NCI-H2196 (cell line): Measurements from ENCODE around the gene GNAO1.

Source experiments
- DNase-seq: peaks from one replicate; lab custom pipeline; 2025; ENCODE audit not compliant: unreplicated experiment; lab: John Stamatoyannopoulos, UW

The GNAO1 gene

DNA sequence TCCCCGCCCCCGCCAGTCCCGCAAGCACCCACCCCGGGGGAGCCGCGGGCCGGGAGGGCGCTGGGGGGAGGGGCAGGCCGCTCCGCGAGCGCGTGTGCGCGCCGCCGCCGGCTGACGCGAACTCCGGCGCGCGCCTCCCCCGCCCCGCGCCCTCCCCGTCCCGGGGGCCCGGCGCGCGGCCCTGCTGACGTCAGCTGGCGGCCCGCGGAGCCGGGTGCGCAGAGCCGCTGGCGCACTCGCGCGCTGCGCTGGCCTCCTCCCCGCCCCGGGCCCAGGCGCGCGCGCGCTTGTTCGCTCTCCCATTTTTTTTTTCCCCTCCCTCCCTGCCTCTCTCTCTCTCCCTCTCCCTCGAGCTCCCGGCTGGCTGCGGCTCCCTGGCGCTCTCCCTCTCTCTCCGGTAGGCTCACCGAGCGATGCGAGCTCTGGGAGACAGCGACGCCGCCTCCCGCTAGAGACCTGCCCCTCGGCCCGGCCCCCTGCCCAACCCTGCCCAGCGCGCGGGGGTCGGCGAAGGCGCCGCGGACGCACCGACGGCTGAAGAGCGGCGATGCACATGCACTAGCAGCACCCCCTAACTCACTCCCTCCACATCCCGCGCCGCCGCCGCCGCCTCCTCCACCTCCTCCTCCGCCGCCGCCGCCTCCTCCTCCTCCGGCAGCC, at the start of gene GNAO1:
Gene GNAO1, plus strand, starts transcription at position 334 of the 660 bp plus-strand sequence. CDS start 747 bp downstream, outside the sequence.
- peak; percentile 76 for DNase-seq

DNA sequence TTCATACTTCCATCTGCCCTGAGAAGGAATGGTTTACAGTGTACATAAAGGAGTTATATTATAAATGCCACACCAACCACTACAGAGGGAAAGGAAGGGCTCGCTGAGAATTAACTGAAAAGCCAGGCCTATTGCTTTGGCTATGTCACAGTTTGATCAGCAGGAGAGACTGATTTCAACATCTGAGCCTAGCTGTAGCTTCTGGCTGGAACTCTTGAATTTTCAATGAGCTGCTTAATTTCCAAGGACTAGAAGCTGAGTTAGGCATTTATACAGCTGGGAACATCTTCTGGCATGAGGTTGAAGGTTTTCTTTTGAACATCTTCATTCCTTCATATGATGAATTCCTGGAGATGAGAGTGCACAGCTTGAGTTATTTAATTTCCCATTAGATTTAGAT, 47.6 kb upstream of the GNAO1 start:
- DNase-seq = no peak

DNA sequence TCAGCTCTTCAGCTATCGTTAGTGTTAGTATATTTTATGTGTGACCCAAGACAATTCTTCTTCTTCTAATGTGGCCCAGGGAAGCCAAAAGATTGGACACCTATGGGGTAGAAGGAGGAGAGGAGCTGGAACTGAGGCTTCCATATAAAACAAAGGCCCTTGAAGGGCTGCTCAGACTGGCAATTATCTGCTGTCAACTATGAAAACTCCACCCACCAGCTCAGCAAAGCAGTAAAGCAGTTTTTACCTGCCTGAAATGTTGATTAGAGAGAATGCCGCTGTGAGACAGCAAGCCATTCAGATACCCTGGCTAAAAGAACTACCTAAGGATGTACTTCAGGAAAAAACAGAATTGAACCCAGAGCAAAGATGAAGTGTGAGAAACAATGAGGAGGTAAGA, 45.9 kb upstream of the GNAO1 start:
- DNase-seq = no peak

DNA sequence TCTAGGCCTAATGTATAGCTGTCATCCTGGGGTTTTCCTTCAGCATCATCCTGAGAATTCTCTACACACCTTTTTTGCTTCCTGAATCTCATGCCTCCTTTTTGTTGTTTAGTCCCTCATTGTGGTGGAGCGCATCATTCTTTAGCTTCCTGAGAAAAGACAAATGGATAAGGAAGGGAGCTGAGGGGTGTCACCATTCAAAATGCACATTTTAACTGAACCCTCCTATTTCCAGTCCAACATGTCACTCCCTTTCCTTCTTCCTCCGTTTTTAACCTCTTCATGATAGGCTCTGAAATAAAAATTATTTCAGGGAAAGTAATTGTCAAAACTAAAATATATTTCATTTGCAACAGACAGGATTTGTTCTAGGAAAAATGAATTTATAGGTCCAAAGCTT, 39.7 kb upstream of the GNAO1 start:
- no peak for DNase-seq

DNA sequence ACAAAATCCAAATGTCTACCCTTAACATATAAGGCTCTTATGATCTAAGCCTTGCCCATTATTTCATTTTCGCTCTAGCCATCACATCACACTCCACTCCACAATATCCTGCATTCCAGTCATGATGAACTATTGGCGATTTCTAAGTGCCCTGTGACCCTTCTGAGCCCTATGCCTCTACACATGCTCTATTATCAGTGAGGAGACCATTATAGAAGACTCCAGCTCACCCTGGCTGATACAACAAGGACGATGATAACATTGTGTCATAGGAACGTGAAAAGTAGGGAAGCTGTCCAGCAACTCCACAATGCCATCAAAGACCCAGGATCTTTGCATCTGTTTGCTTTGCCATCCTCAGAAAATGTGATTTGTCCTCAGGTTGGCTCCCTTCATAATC, 29.6 kb upstream of the GNAO1 start:
- no peak for DNase-seq

DNA sequence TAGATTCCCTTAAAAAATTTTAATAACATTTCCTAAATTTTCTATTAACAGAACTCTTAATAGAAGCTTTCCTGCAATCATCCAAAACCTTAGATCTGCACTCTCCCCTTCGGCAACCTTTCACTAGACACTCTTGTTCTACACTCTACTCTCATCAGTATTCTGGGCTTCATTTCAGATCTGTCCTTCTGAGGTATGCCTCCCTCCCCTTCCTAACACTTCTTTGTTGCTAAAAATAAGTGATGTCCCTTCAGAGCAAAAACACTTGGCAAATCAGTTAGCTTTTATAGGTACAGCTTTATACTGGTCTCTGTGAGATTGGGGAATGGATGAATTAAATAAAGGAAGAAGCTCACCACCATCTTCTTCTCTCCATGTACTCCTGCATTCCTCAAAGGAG, 28.2 kb upstream of the GNAO1 start:
- DNase-seq = no peak

DNA sequence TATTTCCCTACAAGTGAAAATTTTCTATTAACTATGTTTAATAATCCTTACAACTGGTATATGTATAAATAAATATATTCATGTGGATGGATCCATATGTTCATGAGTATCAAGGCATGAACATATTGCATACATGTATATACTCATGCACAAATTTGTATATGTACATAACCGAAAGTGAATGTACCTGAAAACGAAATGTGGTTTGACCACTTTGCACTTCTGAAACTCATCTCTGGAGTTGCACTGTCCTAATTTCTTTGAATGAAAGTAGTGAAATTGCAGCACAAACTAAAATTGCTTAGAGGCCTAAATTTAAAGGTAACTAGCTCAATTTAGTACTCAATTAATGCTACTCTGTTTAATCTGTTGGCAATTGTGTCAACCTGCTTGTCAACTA, 27.4 kb upstream of the GNAO1 start:
- DNase-seq = no peak

DNA sequence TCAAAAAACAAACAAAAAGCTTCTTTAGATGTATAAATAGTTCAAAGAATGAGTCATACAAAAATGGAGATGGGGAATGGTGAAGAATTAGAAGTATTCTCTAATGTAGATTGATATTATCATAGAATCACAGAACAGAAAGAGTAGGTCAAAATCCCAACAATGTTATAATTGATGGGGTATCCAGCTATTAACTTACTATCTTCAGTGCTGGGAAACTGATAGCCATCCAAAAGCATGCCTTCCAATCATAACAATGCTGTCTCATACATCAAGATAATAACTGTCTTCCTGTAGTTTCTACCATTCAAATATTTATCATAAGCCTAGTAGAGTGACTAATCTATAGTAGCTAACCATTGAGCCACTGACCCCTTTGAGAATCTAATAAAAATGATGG, 26.7 kb upstream of the GNAO1 start:
- no peak for DNase-seq

DNA sequence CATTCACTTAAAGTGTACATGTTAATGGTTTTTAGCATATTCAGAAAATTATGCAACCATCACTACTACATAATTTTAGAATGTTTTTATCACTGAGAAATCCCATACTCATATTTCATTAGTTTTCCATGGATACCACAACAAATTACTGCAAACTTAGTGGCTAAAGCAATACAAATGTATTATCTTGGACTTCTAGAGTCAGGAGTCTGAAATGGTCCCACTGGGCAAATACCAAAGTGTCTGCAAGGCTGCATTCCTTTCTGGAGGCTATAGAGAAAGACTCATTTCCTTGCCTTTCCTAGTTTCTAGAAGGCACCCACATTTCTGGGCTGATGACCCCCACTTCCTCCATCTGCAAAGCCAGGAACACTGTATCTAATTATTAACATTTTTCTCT, 16.9 kb upstream of the GNAO1 start:
- DNase-seq = no peak

DNA sequence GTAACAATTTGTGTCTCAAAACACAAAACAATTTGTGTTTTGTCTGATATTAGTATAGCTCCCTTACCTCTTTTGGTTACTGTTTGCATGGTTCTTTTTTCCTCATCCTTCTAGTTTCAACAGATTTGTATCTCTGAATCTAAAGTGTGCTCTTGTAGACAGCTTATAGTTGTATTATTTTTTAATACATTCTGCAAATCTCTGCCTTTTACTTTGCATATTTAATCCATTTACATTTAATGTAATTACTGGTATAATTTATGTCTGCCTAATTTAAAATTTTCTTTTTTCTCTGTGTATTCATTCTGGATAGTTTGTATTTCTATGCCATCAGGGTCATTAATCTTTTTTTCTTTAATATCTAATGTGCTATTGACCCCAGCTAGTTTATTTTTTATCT, 9.9 kb upstream of the GNAO1 start:
- DNase-seq = no peak

DNA sequence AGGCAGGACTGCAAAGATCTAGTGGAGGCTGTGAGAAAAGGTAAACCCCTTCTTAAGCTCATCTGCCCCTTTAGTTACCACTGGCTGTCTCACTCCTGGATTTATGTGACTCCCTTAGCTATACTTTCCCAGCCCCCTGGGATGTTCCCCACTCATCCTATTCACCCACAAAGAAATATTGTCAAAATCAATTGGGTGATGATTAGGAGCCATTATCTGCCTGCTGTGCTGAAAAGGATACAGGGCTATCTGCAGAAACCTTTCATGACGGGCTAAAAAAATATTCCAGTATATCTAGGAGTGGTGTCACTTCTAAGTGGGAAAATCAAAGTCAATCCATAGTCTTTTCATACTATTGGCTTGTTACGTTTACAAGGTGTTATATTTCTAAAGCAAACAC, 8.0 kb upstream of the GNAO1 start:
- DNase-seq = no peak

DNA sequence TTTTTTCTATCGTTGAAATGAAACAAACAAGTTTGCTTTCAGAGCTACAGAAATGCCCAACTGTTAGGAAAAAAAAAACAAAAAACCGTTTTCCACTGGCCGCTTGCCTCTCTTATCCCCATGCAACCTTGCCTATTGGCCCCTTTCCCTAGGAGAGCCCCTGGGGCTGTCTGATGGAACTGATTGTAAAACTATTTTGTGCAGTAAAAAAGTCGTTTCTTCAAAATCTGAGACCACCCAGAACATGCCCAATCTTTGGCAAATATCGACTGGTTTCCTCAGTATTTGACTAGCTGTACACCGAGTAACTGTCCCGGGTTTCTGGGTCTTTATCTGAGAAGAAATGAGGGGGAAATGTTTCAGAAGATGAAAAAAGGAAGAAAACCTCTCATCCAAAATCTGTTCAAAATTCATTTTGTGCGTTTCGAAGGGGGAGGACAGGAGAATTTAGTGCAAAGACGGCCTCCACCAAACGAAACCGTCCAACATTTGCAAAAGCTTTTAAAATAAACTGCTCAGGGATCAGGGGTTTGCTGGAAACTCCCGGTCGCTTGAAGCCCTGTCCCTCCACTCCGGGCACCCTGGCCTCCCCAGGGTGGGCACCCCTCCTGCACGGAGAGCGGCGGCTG, 1.1 kb upstream of the GNAO1 start:
- no peak for DNase-seq

DNA sequence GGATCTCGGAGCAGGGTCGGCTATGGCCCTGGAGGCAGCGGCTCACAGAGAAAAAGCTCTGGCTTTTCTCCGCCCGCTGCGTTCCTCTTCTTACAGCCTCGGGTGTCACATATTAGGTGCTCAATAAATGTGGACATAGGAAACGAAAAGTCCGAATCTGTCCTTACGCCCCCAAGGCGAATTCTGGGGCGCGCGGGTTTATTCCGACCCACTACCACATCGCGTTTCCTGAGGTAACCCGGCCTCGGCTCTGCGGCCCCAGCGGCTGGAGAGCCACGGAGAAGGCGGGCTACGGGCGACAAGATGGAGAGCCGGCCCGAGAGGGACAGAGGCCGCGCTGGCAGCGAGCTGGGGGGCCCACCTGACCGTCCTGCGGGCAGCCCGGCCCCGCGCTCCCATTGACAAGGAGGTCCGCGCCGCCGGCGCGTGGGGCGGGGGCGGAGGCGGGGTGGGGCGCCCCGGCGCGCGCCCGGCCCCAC, 573 bp upstream of the GNAO1 start:
- no peak for DNase-seq

DNA sequence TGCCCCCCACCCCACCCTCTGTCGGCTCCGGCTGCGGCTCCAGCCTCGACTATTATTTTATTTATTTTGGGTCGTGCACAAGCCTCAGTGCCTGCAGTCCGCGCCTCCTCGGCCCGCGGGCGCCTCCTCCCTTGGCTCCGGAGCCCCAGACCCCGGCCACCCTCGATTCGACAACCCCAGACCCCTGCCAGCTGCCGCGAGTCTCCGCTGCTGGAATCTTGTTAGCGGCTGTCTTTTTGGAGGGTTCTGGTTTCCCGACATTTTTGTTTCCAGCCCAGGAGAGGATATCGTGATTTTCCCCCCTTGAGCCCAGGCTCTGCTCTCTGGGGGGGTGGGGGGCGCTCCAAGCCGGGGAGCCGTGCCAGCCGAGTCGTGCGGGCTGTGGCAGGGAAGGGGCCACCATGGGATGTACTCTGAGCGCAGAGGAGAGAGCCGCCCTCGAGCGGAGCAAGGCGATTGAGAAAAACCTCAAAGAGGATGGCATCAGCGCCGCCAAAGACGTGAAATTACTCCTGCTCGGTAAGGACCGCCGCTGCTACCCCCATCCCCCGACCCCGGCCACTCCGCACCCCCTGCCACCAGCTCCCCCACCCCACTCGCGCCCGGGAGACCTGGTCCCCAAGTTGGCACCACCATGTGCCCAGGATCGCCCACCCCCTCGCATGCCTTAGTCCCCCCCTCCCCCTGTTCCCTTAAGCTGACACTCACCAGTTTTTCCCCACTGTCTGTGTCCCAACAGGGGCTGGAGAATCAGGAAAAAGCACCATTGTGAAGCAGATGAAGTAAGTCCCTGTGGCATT, 746 bp downstream of the GNAO1 start:
- DNase-seq = no peak

DNA sequence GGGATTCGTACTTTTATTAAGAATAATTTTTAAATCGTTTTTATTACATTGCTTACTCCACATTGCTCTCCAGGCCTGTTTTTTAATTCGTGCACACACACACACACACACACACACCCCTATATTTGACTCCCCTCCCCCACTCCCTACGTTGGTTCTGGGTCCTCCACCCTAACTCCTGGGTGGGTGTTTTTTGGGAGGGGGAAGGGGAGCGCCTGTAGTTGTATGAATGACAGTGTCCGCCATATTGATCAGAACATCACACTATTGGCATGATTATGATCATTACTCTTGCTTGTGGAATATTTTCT, 1.3 kb downstream of the GNAO1 start:
- no peak for DNase-seq

DNA sequence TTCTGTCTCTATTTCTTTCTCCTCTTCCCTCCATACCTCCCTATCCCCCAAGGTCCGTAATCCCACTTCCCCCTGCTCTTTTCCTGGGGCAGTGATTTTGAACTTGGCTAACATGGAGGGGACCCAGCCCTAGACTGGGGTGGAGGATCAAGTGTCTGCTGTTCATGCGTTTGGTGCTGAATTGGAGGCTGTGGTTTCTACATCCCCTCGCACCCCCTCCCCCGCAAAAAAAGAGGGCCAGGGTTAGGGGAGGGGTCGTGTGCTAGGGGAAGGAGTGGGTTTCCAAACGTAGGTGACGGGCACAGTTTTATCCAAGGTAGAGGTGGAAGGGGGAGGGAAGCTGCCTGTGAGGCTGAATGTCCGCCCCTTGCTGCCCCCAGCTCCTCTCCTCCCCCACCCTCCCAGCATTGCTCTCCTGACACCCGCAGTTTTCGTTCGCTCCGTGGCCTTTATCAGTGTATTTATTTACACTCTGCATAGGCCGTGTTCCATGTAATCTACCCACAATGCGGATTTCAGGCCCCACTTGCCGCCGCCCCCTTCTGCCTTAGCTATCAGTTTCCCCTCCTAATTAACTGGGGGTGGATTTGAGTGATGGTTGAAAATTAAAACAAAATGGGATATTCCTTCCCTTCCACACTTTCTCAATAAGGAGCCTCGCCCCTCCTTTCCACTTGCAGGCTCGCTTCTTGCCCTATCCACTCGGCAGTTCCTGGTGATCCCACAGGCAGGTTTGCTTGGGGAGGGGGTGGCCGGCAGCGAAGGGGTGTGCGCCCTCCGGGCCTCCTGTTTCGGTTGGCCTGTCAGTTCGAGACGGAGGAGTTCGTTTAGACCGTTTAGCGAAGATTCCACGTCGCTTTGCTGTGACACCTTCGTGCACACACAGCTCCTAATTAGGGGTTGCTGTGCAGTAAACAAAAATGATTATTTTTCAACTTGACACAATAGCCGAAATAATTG, 2.0 kb downstream of the GNAO1 start:
- no peak for DNase-seq

DNA sequence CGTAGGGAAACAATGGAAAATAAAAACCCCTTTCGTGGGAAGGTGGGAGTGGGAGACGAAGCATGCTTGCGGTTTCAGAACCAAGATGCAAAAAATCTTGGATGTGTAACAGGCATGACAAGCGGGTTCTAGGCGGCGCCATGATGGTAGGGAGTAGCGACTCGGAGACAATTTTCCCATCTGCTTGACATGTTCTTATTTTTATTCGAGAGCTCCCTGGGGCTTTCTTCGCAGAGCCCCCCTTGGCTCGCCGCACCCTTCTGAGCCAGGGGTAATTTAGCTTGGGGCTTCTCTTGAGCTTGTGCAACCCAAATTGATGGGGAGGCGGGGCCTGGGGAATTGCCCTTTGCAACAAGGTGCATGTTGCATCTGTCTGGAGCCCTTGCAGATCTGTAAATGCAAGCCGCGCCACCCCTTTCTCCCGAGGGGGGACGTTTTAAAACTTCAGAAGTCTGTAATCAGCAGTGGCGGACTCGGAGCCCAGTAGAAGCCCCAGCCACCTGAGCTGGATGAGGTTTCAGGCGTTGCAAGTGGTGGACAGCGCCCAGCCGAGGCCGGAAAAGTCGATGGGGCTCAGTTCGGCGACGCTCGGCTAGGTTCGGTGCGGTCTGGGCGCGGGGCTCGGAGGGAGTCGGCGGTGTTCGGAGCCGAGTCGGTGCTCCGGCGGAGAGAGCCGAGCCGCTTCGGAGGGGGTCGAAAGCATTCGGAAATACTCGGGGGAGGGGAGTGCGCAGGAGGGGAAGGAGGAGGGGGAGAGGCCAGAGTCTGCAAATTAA, 2.9 kb downstream of the GNAO1 start:
- DNase-seq = peak; percentile 80

DNA sequence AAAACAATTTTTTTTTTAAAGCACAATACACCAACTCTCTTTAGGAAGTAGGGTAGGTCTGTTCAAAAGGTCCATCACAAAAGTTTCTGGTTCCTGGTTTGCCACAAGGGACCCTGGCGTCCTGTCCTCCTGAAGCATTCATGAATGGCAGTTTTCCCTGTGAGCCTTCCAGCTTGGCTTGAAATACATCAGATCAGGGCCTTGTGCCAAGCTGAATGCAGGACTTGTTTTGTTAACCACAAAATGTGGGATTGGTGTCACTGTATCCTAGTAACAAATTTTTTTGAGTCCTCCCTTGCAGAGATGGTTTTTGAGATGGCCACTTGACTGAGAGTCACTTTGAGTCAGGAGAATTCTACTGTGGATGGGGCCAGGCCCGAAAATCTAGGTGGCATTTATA, 3.9 kb downstream of the GNAO1 start:
- peak; percentile 63 for DNase-seq

DNA sequence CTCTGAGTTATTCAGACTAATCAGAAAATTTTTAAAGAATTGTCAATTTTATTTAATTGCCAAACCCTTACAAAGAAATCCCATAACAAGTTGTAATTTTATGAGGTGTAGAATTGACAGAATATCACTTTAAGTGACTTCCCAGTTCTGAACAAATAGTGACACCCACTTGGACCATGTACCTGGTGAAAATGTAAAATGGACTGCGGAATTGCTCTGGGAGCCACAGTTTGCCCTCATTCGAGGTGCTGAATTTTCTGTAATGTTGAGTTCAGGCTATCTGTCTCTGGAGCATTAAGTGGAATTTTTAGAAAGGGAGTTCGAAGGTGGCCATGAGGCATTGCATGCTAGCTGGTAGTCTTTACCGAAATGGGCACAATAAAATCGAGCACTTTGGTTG, 5.1 kb downstream of the GNAO1 start:
- no peak for DNase-seq

DNA sequence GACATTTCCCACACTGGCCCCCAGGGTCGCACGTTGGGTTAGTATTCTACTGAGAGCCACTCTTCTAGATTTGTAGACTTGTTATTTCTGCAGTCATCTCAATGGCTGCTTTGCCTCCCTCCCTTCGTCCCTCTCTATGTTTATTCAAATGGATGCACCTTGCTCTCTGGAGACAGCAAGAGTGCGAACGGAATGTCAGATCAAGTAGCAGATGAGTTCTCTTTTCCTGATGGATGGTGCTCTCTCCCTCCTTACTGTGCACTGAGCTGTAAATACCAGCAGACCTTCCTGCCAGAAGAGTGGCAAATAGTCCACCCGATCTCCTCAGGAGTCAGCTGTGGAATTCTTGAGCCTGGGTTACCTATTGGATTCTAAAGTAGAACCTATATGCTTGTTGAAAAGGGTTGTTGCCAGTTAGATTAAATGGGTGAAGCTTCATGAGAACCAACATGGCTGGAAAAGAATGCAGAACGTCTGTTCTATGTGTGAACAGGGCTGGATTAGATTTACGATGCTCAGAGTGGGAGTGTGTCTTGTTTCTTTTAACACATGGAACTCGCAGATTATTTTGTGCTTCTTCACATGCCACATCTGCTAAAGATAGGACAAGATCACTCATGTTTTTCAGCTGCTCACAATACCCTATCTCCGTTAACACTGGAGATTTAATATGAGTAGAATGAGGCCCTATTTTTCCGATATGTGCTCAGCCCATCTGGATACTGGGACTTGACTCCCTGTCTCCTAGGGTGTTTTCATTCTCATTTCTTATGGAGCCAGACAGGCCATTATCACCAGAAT, 6.1 kb downstream of the GNAO1 start:
- DNase-seq = no peak
